ENCODE data around the gene LRRC4C. TPM values are rescaled to one million over a fixed set of nuclear protein-coding genes. Genes with fewer than 3 reads are reported as not detected.

Gene LRRC4C
- total RNA-seq, 2 donors from 2014 or later = 0.95 to 3.2 TPM

- Histone ChIP-seq H3K9me3 (no peaks in the 10 kb centered on the region), H3K27me3 (replicated peaks; ENCODE audit: insufficient read depth) (no peaks in the 10 kb centered on the region), H3K4me1 (ENCODE audit: control insufficient read depth in 1 of 2, low read depth in 2 of 2) (no peaks in the 10 kb centered on the region), H3K27ac (no peak overlapping the region), H3K4me3 (no peak overlapping the region), H3K36me3 (no peaks in the 10 kb centered on the region)
- ATAC-seq (ENCODE audit: insufficient number of reproducible peaks, low FRiP score, low read depth) (no peak), DNase-seq (ENCODE audit: low spot score) (no peak)
- TF ChIP-seq, protein P1, sequence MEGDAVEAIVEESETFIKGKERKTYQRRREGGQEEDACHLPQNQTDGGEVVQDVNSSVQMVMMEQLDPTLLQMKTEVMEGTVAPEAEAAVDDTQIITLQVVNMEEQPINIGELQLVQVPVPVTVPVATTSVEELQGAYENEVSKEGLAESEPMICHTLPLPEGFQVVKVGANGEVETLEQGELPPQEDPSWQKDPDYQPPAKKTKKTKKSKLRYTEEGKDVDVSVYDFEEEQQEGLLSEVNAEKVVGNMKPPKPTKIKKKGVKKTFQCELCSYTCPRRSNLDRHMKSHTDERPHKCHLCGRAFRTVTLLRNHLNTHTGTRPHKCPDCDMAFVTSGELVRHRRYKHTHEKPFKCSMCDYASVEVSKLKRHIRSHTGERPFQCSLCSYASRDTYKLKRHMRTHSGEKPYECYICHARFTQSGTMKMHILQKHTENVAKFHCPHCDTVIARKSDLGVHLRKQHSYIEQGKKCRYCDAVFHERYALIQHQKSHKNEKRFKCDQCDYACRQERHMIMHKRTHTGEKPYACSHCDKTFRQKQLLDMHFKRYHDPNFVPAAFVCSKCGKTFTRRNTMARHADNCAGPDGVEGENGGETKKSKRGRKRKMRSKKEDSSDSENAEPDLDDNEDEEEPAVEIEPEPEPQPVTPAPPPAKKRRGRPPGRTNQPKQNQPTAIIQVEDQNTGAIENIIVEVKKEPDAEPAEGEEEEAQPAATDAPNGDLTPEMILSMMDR (IDR thresholded peaks at IDR 0.05) = no peak
These were observed 485.2 kb downstream of the LRRC4C start for GRCh38 chr11:40974186-40974795.

DNA sequence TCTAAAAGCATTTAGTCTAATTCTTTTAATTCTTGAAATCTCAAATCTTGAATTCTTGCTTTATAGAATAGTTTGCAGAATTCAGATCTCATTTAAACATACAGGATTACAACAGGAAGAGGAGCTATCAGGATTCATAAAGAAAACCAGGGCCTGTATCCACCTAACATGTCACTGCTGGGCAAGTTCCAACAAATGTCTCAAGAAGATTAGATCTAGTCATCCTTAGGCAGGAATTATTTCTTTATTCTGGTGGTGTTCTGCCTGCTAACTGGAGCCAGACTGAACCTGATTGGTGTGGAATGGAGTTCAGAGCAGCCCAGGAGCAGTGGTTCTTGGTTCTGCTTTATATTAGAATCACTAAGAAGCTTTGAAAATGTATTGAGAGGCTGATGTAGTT is 500.7 kb downstream of the LRRC4C start:
- Histone ChIP-seq H3K9me3 (no peaks in the 10 kb centered on the region), H3K27me3 (replicated peaks; ENCODE audit: insufficient read depth) (no peaks in the 10 kb centered on the region), H3K4me3 (no peak overlapping the region), H3K4me1 (ENCODE audit: control insufficient read depth in 1 of 2, low read depth in 2 of 2) (no peaks in the 10 kb centered on the region), H3K27ac (no peak overlapping the region), H3K36me3 (no peaks in the 10 kb centered on the region)
- ATAC-seq (ENCODE audit: insufficient number of reproducible peaks, low FRiP score, low read depth) (no peak), DNase-seq (ENCODE audit: low spot score) (no peak)
- TF ChIP-seq, protein P1 (IDR thresholded peaks at IDR 0.05) = no peak

DNA sequence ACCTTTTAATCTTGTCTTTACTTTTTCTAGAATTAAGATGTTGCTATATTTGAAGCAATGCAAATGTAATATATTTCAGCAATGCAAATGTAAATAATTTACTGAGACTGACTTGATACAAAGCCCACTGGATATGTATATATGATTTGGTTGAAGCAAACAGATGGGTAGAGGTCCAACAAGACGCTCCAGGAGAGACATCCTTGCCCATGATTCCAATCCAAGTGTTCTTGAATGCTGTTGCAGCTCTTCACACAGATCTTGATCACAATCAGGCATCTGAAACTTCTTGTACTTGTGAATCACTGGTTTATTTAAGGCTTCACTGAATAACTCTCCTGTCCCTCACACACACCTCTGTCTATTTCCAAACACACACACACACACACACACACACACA is 507.0 kb downstream of the LRRC4C start:
- H3K9me3 ChIP-seq = no peaks in the 10 kb centered on the region
- no peaks in the 10 kb centered on the region for H3K4me1 ChIP-seq (ENCODE audit: control insufficient read depth in 1 of 2, low read depth in 2 of 2)
- H3K4me3 ChIP-seq = no peak overlapping the region
- no peaks in the 10 kb centered on the region for H3K36me3 ChIP-seq
- no peak overlapping the region for H3K27ac ChIP-seq
- no peaks in the 10 kb centered on the region for H3K27me3 ChIP-seq (replicated peaks; ENCODE audit: insufficient read depth)
- TF ChIP-seq, protein P1 (IDR thresholded peaks at IDR 0.05) = no peak
- ATAC-seq (ENCODE audit: insufficient number of reproducible peaks, low FRiP score, low read depth) (no peak), DNase-seq (ENCODE audit: low spot score) (no peak)

DNA sequence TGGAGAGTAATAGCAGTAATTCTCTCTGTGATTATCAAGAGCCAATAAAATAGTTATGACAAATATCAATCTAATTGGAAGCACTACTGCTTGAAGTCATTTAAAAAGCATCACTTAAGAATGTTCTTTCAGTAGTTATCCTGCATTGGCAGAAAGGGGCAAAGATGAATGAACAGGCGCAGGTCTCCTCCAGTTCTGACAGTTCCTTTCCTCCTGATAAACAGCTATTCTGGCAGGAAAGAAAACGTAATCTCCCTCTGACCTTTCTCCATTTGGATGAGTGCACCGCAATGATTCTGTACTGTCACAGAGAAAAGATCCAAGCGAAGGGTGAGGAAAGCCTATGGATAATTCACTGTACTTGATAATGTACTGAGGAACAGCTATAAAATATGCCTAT is 521.5 kb downstream of the LRRC4C start:
- no peaks in the 10 kb centered on the region for H3K36me3 ChIP-seq
- no peaks in the 10 kb centered on the region for H3K27me3 ChIP-seq (replicated peaks; ENCODE audit: insufficient read depth)
- H3K4me1 ChIP-seq (ENCODE audit: control insufficient read depth in 1 of 2, low read depth in 2 of 2) = no peaks in the 10 kb centered on the region
- no peak overlapping the region for H3K4me3 ChIP-seq
- H3K27ac ChIP-seq = no peak overlapping the region
- DNase-seq (ENCODE audit: low spot score) (no peak), ATAC-seq (ENCODE audit: insufficient number of reproducible peaks, low FRiP score, low read depth) (no peak)
- no peaks in the 10 kb centered on the region for H3K9me3 ChIP-seq
- TF ChIP-seq, protein P1 (IDR thresholded peaks at IDR 0.05) = no peak

DNA sequence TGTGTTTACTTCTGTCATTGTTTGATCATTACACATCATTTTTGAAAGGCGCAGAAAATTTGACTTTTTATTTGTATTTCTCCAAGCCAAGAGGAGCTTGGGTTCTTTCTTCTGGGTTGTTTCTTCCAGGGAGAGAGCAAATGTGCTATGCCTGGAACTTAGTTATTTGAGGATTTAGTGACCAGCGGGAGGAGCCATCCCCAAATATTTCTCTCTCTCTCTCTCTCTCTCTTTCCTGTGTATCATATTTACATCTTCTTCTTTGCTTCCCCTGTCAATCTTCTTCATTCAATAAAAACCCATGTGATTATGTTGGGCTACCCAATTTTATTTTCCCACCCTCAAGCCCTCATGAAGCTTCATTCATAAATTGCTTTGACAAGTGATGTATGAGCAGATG is 534.5 kb downstream of the LRRC4C start:
- Histone ChIP-seq H3K4me1 (ENCODE audit: control insufficient read depth in 1 of 2, low read depth in 2 of 2) (no peaks in the 10 kb centered on the region), H3K27me3 (replicated peaks; ENCODE audit: insufficient read depth) (no peaks in the 10 kb centered on the region), H3K4me3 (no peak overlapping the region), H3K27ac (no peak overlapping the region), H3K36me3 (no peaks in the 10 kb centered on the region), H3K9me3 (no peaks in the 10 kb centered on the region)
- TF ChIP-seq, protein P1 (IDR thresholded peaks at IDR 0.05) = no peak
- ATAC-seq (ENCODE audit: insufficient number of reproducible peaks, low FRiP score, low read depth) (no peak), DNase-seq (ENCODE audit: low spot score) (no peak)
